Astrocyte (in vitro differentiated cells and primary cell): Measurements from ENCODE around the gene MAP3K20.

Experiments
- CTCF ChIP-seq: IDR thresholded peaks from 2 replicates; pipeline ENCODE4 v1.5.1; 2011; ENCODE audit warnings: low read depth, mild to moderate bottlenecking, inconsistent platforms, low read length, moderate library complexity; ENCODE audit not compliant: insufficient read depth
- EZH2 ChIP-seq: IDR thresholded peaks from 2 replicates; pipeline ENCODE4 v1.6.1; 2012; ENCODE audit warnings: mild to moderate bottlenecking, low read length, inconsistent platforms; ENCODE audit not compliant: insufficient read depth

- TF ChIP-seq CTCF = no peak
- TF ChIP-seq EZH2 = no peak
These were observed 82.1 kb downstream of the MAP3K20 start for GRCh38 chr2:173157676-173158293.
